Activated CD8-positive, alpha-beta memory T cell treated with anti-CD3 and anti-CD28 coated beads for 24 hours (primary cell): Measurements from ENCODE around the gene PAX9.
"Not testable (repeated sequence)": the region's sequence is repeated elsewhere in the genome, so short reads cannot be mapped to it uniquely, and the experiment has no call there.

Experiments
- DNase-seq: peaks from one replicate; pipeline ENCODE4 v3.0.0-alpha.2; 2020

PAX9 gene

DNA sequence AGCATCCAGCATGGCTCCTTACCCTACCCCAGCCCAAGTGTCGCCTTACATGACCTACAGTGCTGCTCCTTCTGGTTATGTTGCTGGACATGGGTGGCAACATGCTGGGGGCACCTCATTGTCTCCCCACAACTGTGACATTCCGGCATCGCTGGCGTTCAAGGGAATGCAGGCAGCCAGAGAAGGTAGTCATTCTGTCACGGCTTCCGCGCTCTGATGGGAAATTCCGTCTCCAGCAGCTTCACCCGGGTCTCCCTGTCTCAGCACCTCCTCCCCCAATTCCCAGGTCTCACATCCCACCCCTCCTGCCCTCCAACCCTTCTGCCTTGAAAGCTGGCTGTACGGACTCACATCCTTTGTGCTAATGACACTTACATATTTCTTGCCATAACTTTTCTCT is 14.6 kb downstream of the PAX9 start:
- no peak for DNase-seq

DNA sequence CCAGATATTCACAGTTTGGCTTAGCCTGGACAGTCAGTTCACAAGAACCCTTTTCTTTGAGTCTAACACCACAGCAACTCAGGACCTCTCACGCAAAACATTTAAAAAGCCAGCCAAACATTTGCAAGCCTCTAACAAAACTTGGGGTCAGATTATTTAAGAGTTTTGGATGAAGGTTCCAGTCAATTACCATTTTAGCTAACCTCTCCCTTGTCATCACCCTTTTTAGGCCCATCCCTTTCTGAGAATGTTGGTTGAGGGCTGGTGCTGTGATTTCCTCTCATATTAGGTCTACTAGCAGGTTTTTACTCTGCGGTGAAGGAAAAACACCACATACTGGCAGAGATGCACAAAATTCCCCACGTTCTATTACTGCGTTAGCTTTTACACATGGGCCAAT is 20.7 kb downstream of the PAX9 start:
- DNase-seq, result no peak

DNA sequence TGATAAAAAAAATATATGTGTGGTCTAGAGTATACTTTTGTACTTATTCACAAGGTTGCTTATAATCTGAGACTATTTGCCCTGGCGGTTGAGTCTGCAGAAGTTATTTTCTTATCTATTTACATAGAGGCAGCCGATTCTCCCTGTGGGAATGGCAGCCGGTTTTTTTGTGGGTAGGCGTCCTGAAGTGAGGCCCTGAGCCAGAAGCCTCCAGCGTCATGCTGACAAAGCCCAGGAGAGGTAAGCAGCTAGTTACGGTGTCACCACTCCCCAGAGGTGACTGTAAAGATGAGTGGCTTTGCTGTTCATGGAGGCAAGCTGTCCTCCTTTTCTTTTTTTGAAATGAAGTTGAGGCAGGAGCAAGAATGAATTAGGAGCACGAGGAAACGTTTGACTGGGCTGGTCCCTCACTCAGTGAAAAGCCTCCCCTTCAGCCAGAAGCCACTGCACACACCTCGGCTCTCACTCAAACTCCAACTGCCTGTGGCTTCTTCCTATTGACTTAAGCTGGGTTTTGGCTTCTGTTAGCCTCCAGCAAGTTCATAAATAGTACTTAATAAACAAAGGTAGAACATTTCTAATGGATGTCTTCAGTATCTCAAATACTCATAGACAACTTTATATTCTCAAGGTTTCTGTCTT is 21.5 kb downstream of the PAX9 start:
- DNase-seq, result no peak

DNA sequence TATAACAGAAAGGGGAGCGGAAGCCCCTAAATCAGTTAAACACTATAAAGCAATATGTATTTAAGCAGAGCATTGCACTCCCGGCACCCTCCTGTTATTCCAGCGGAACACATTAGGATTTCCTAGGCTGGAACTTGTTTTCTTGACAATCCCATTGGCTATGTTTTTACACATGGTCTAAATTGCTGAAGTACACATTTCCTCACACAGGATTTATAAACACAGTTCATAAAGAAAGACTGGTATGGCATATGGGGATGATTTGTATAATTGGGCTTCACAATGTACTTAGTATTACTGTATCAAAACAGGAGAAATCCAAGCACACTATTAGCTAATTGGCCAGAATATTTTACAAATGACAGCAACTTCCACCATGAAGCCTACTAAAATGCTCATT is 23.3 kb downstream of the PAX9 start:
- DNase-seq, result no peak

DNA sequence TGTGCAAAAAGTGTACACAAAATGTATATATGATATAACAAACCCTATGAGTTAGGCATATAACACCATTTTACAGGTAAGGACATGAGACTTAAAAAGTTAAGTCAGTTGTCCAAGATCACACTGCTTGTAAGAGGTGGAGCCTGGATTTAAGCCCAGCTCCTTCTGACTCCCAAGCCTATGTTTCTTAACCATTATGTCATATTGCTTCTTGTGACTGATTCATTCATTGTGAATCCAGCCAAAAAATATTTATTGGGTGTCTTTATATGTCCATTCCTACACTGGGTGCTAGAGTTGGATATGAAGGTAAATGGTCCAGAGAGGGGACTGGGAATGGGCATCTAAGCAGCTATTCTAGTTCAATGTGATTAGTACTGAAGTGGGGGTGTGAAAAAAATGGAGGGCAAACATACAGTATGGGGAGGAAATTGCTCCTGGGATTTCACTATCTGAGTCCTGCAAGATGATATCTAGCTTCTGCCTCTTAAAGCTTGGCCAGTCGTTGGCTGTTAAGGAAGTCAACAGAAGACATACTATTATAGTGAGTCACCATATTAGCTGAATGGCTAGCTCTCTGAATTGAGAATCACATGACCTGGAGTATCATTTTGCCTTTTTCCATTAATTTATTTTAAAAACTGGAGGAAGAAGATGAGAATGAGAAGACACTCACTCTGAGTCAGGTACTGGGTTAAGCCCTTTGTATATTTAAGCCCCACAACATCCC is 28.8 kb downstream of the PAX9 start:
- DNase-seq, result no peak

- DNase-seq, result not testable (repeated sequence)
Measured at GRCh38 chr14:36699420-36699819, 37.8 kb downstream of the PAX9 start.

- no peak for DNase-seq
Measured at GRCh38 chr14:36700651-36701050, 39.0 kb downstream of the PAX9 start.

DNA sequence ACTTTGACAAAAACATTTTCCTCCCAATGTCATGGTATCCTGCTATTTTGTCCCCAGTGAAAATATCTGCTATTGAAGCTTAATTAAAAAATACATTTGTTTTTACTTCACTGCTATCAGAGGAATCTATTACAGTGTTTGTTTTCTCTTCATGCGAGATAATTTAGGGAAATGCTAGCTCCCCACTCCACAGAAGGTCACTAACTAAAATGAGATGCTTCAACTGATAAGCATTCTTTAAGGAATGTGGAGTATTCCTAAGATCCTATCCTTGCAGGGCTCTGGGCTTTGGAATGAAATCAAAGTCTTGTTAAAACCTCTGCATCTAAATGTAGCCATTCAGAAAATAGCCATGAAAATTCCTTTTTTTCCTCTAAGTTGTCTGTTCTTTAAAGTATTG is 39.5 kb downstream of the PAX9 start:
- DNase-seq, result no peak

DNA sequence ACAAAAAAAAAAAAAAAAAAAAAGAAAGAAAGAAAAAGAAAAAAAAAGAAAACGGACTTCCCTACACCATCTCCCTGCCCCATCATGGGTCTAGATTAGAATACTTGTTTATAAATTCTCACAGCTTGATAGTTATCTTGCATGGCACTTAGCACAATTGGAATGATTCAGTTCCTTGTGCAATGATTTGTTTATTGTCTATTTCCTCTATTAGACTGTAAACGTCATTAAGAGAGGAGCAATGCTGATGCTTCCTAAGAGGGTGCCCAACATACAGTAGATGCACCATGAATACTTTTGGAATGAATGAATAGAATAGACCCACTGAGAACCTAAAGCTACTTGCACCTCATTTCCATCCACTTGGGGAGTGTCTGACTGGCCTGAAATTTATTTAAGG is 40.8 kb downstream of the PAX9 start:
- no peak for DNase-seq

GRCh38 chr14:36707570-36707969 is 45.9 kb downstream of the PAX9 start:
- DNase-seq, result no peak

DNA sequence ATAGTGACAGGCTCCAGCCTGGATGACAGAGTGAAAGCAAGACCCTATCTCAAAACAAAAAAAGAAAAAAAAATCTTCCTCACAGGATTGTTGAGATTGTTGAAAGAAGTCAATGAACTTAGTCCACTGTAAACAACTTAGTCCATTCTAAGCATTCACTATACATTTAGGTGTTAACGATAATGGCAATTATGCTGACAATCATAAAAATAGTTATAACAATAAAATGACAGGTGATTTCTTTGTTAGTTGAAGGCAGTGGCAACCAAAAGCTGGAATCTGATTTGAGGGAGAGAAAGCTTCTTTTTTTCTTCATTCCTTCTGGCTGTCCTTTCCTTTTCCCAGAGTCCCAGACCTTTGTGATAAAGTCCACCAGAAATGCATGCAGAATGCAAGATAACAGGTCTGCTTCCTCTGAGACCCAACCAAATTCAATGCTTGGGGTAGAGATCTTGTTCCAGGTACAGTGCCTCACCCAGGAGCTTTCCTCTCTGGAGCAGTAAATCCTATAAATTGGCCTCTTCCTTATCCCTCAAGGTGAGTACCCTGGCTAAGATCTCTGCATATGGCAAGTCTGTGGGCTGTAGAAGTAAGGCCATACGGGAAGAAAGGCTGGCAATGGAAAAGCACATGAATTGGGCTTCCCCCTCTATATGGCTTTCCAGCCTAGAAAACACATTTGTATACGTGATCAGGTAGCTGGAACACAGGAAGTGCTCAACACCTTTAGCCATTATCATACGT is 52.5 kb downstream of the PAX9 start:
- no peak for DNase-seq

DNA sequence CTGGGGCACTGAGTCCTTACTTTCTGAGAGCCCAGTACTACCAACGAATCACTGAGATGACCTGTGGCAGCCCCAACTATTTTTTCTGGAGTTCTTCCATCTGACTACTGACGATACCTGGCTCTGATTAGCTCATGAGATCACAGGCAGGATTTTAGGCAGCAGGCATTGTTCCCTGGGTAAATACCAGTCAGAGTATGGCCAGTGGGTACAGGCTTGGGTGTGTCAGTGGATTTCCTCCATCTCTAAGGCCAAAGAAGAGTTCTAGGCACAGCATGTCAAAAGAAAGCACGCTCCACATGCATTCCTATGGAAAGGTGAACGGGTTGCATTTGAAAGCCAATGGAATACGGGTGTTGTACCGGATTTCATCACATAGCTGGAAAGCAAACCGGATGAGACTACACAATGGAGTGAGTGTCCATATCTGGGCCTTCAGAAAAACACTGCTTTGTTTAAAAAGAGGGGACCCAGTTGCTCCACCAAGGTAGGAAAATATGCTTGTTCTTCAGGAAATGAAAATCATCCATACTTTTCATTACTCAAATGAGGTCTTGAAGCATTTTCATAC is 55.0 kb downstream of the PAX9 start:
- DNase-seq, result no peak

DNA sequence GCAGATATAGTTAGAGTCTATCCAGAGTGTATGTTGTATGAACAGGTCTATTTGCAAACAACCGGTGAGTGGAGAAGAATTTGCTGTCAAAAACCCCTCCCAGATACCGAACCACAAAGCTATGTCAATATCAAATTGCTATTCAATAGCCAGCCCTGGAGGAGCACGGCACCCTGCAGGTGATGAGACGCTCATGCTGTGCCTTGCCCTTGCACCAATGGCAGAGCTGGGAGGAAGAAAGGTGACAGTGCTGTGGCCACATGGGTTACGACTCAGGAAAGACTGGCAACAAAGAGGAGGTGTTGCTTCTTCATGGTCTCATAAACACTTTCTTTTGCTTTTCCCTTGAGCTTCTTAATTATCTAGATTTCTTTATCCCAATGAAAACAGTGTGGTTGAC is 55.7 kb downstream of the PAX9 start:
- no peak for DNase-seq

GRCh38 chr14:36718216-36718615 is 56.6 kb downstream of the PAX9 start:
- no peak for DNase-seq

DNA sequence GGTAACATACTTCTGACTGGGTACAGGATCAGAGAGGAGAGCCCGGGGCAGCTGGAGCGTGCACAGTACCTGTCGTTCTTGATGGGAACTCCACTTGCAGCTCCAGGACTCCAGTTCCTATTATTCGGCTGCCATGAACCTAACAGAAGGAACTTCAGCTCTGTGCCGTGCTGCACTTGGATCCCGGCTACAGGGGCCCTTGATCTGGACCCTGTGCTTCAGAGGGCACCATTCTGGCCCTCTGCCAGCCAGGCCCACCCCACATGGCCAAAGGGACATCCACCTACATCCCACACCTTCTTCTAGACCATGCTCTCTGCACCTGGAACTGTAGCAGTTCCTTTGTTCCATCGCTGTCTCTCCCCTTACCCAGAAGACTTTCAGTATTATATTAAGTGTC is 58.2 kb downstream of the PAX9 start:
- no peak for DNase-seq

- DNase-seq, result no peak
Measured at GRCh38 chr14:36720657-36721056, 59.0 kb downstream of the PAX9 start.

DNA sequence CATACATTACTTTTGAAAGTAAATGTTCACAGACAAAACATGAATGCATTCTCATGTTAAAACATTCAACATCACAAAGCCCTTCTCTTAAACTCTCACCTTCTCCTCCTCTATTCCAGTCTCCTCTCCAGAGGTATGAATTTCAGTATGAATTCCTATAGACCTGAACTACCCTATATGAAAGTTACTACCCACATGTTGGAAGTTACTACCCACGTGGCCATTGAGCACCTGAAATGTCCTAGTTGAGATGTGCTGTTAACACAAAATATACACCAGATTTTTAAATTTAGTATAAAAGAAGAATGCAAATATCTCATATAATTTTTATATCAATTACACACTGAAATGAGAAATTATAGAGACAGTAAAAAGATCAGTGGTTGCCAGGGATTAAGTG is 60.2 kb downstream of the PAX9 start:
- DNase-seq, result no peak

GRCh38 chr14:36723530-36723929 is 61.9 kb downstream of the PAX9 start:
- no peak for DNase-seq

DNA sequence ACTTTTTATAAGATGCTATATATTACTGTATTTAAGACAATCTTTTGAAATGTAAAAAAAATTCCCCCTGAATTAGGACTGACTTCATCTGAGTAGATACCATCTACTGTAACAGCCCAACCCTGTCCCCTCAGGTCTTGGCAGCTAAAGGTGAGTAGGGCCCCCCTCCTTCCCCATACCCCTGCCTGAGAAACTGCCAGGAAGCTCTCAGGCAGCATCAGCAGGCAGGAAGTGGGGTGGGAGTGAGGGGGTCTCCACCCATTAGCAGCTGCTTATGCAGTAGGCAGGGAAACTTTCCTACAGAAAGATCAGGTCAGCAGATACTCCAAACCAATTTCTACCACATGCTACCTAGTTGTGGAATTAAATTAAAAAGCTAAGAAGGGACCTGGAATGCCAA is 62.5 kb downstream of the PAX9 start:
- DNase-seq, result no peak

- no peak for DNase-seq
Measured at GRCh38 chr14:36726128-36726527, 64.5 kb downstream of the PAX9 start.
